GM18951 (cell line): ENCODE data around the gene NTRK3.

Experiments
- POLR2A ChIP-seq: IDR thresholded peaks from 4 replicates; pipeline ENCODE4 v1.6.1; 2011; ENCODE audit warnings: mild to moderate bottlenecking; ENCODE audit not compliant: insufficient read length, insufficient read depth; ENCODE audit errors: extremely low read depth
- in situ Hi-C: fragments of 300-500 bp; cut with MboI; formaldehyde crosslinking; loops from one replicate; pipeline ENCODE4 v1.12.0; 2022; ENCODE audit warnings: low sequenced_read_pairs, mixed read lengths, inconsistent platforms; ENCODE audit not compliant: unreplicated experiment

Gene NTRK3

GRCh38 chr15:88250826-88251225, 5.7 kb downstream of the NTRK3 start:
- in situ Hi-C loops = no loop called here
- TF ChIP-seq POLR2A = no peak

- TF ChIP-seq POLR2A = no peak
- in situ Hi-C loops = no loop called here
Measured at GRCh38 chr15:88249220-88249619, 7.3 kb downstream of the NTRK3 start.

- TF ChIP-seq POLR2A = no peak
- in situ Hi-C loops = no loop called here
Measured at GRCh38 chr15:88247914-88248313, 8.6 kb downstream of the NTRK3 start.

GRCh38 chr15:88246666-88247446, 9.7 kb downstream of the NTRK3 start:
- TF ChIP-seq POLR2A = no peak
- in situ Hi-C loops = no loop called here

- in situ Hi-C loops = no loop called here
- no peak for TF ChIP-seq POLR2A
Measured at GRCh38 chr15:88246081-88246480, 10.5 kb downstream of the NTRK3 start.

- in situ Hi-C loops = no loop called here
- TF ChIP-seq POLR2A = no peak
Measured at GRCh38 chr15:88243895-88244787, 12.4 kb downstream of the NTRK3 start.

GRCh38 chr15:88242586-88243555, 13.7 kb downstream of the NTRK3 start:
- in situ Hi-C loops = no loop called here
- TF ChIP-seq POLR2A = no peak

GRCh38 chr15:88241461-88241860, 15.1 kb downstream of the NTRK3 start:
- in situ Hi-C loops = no loop called here
- TF ChIP-seq POLR2A = no peak

GRCh38 chr15:88241060-88241459, 15.5 kb downstream of the NTRK3 start:
- in situ Hi-C loops = no loop called here
- no peak for TF ChIP-seq POLR2A

- in situ Hi-C loops = no loop called here
Measured at GRCh38 chr15:88239594-88239993, 16.9 kb downstream of the NTRK3 start.

GRCh38 chr15:88238618-88239430, 17.7 kb downstream of the NTRK3 start:
- in situ Hi-C loops = no loop called here
- TF ChIP-seq POLR2A = no peak

More at GRCh38 chr15:88239594-88239993, 16.9 kb downstream of the NTRK3 start:
- no peak for TF ChIP-seq POLR2A

GRCh38 chr15:88234711-88235110, 21.8 kb downstream of the NTRK3 start:
- TF ChIP-seq POLR2A = no peak
- in situ Hi-C loops = no loop called here
